AG10803 (cell line): ENCODE measurements around the gene CNTNAP4.

Source experiments
- DNase-seq: peaks from one replicate; pipeline ENCODE4 v3.0.0; 2010; ENCODE audit warnings: low read depth
- H3K4me3 ChIP-seq: 2 replicates; pipeline ENCODE4 v1.5.1; 2011; ENCODE audit warnings: mild to moderate bottlenecking, low read length, control low read depth
- TF ChIP-seq, protein P1 (sequence below): conservative IDR thresholded peaks from 2 replicates; pipeline ENCODE4 v1.5.1; 2011; ENCODE audit warnings: mild to moderate bottlenecking, low read length, control low read depth, inconsistent platforms

Gene CNTNAP4

DNA sequence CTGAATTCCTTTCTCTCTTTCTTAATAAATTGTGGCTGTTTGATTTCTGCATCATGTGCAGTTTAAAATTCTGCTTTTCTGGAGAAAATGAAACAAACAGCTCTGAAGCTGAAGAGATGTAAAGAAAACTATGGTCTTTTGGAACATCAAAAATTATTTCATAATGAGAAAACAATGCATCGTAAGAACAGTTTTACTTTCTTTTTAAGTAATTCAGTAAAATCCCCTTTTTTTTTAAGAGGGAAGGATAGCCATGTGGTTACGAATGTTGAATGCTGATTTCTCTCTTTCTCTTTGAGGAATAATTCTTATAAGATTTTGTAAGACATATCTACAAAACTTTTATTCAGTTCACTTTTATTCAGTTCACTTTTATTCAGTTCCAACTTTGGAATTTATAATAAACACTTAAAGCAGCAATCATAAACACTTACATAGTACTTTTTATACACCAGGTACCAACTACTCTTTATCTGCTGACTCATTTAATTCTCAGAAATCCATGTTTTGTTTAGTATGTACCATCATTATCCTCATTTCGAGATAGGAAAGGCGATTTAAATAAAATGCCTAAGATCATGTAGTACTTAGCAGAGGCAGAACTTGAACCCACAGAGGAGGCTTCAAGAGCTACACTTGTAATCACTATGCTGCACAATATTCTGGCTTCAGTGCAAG, 26.6 kb downstream of the CNTNAP4 start:
- no peak for DNase-seq
- H3K4me3 ChIP-seq: no peak overlapping the region
- TF ChIP-seq, protein P1, sequence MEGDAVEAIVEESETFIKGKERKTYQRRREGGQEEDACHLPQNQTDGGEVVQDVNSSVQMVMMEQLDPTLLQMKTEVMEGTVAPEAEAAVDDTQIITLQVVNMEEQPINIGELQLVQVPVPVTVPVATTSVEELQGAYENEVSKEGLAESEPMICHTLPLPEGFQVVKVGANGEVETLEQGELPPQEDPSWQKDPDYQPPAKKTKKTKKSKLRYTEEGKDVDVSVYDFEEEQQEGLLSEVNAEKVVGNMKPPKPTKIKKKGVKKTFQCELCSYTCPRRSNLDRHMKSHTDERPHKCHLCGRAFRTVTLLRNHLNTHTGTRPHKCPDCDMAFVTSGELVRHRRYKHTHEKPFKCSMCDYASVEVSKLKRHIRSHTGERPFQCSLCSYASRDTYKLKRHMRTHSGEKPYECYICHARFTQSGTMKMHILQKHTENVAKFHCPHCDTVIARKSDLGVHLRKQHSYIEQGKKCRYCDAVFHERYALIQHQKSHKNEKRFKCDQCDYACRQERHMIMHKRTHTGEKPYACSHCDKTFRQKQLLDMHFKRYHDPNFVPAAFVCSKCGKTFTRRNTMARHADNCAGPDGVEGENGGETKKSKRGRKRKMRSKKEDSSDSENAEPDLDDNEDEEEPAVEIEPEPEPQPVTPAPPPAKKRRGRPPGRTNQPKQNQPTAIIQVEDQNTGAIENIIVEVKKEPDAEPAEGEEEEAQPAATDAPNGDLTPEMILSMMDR: no peak

GRCh38 chr16:76309639-76310335, 32.6 kb downstream of the CNTNAP4 start:
- DNase-seq: no peak
- H3K4me3 ChIP-seq: no peak overlapping the region
- TF ChIP-seq, protein P1: no peak

DNA sequence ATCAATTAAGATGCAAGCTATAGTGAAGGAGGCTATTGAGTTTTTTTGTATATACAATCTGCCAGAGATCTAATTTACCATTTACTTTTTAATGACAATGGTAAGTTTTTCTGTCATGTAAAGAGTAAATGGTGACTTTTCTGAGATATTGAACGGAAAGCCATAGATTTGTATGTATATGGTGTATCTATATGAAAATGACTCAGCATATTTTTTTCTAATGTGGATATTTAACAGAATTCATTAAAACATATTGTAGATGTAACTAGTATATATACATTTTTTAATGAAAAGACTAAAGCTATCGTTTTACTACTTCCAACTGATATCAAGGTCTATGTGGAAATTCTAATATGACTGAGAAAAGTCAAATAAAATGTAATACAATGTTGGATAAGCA, 34.1 kb downstream of the CNTNAP4 start:
- TF ChIP-seq, protein P1: no peak

DNA sequence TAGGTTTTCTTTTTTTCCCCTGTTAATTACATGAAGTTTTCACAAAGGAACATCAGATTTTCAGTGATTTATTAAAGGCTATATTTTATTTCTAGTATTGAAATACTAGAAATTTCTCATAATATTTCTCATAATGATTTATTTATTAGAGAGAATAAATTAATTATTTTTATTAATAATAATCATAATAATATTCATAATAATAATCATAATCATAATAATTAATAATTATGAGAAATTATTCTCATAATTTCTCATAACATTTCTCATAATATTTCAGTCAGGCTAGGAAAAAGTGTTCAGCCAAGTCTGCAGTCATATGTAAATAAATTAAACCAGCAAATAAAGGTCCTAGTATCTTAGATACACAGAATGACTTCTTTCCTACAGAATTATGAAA, 41.4 kb downstream of the CNTNAP4 start:
- no peak overlapping the region for H3K4me3 ChIP-seq
- DNase-seq: no peak
- TF ChIP-seq, protein P1: no peak

More for the DNA sequence above, 34.1 kb downstream of the CNTNAP4 start:
- no peak for DNase-seq
- H3K4me3 ChIP-seq: no peak overlapping the region

DNA sequence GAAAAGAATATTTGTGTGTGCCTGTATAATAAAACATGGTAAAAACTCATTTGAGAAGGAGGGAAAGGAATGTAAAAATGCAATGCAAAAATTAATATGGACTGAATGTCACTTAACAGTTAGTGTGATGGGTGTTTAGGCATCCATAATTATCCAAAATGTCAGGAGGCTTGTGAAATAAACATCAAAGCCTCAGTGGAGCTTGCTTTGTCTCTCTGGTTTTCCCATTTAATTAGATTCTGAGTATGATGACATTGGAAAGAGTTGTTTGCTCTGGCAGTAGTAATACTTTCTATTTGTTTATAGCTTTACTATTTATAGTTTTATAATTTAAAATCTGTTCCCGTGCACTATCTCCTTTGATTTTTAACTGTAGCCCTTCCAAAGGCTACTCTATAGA, 51.9 kb downstream of the CNTNAP4 start:
- no peak for DNase-seq
- TF ChIP-seq, protein P1: no peak
- H3K4me3 ChIP-seq: no peak overlapping the region

GRCh38 chr16:76335180-76335974, 58.2 kb downstream of the CNTNAP4 start:
- DNase-seq: no peak
- no peak overlapping the region for H3K4me3 ChIP-seq
- TF ChIP-seq, protein P1: no peak
